T-helper 2 cell treated with Interferon-gamma antibody and Interleukin-4, amounts not matched to agents 5 μg/mL and 100 μg/mL, for 36 hours (primary cell): ENCODE data around the gene RAN.
"Not testable (repeated sequence)": the region's sequence is repeated elsewhere in the genome, so short reads cannot be mapped to it uniquely, and the experiment has no call there.

ENCODE experiments used
- DNase-seq: peaks from one replicate; pipeline ENCODE4 v3.0.0; 2021; ENCODE audit warnings: low spot score
- H3K27ac Mint-ChIP-seq: one replicate; pipeline ENCODE4 v1.8.0; 2021; ENCODE audit warnings: mild to moderate bottlenecking, mixed read lengths
- H3K27me3 Mint-ChIP-seq: one replicate; pipeline ENCODE4 v1.8.0; 2021; ENCODE audit warnings: low read depth, mixed read lengths
- H3K36me3 Mint-ChIP-seq: one replicate; pipeline ENCODE4 v1.8.0; 2021; ENCODE audit warnings: low read depth, mixed read lengths
- H3K4me1 Mint-ChIP-seq: one replicate; pipeline ENCODE4 v1.8.0; 2021; ENCODE audit warnings: low read depth, mixed read lengths
- H3K4me3 Mint-ChIP-seq: one replicate; pipeline ENCODE4 v1.8.0; 2022; ENCODE audit warnings: mild to moderate bottlenecking, moderate library complexity, mixed read lengths
- H3K9me3 Mint-ChIP-seq: one replicate; pipeline ENCODE4 v1.8.0; 2021; ENCODE audit warnings: mixed read lengths

Gene RAN

DNA sequence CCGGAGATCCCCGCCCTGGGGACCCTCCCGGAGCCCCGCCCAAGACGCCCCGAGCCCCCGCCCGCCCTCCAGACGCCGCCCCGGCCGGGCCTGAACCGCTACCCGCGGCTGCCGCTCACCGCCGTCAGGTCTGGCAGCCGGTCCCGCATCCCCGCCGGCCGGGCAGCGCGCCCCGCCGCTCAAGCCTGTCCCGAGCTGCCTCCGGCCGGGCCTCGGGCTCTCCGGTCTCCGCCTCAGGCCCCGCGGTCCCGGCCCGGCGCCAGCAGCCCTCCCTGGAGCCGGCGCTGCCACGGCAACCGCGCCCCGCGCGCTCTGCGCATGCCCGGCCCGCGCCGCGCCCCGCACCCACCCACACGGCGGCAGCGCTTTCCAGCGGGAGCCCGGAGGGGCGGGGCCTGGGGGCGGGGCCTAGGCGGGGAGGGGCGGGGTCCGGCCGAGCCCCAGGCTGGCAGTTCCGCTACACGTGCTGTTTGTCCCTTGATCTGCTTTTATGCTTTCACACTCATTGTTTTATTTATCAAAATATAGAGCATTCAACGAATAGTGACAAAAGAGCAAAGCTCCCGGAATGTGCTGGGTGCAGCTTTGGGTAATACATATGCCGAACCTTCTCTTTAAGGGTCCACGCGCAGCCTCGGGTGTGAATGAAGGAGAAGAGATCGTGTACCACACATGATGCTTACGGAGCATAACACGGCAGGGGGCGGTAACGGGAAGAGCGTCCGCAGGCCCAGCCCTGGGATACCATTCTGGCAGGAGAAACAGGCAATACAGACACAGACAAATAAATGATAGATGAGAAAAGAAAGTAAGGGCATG, 32.7 kb upstream of the RAN start, which contains the start of gene STX2:
Gene STX2 (minus strand): TSS at position 300 of the 819 bp plus-strand sequence. CDS start 151 bp downstream, at position 149.
- peaks cover 22% of the 10 kb centered on the region for H3K4me1 Mint-ChIP-seq
- peak within 1 kb of the TSS; percentile 90 for H3K4me3 Mint-ChIP-seq
- H3K27me3 Mint-ChIP-seq = no peaks in the 10 kb centered on the region
- H3K27ac Mint-ChIP-seq = peak within 1 kb of the TSS; percentile 79
- no peaks in the 10 kb centered on the region for H3K36me3 Mint-ChIP-seq
- DNase-seq = peak; percentile 88
- H3K9me3 Mint-ChIP-seq = no peaks in the 10 kb centered on the region

DNA sequence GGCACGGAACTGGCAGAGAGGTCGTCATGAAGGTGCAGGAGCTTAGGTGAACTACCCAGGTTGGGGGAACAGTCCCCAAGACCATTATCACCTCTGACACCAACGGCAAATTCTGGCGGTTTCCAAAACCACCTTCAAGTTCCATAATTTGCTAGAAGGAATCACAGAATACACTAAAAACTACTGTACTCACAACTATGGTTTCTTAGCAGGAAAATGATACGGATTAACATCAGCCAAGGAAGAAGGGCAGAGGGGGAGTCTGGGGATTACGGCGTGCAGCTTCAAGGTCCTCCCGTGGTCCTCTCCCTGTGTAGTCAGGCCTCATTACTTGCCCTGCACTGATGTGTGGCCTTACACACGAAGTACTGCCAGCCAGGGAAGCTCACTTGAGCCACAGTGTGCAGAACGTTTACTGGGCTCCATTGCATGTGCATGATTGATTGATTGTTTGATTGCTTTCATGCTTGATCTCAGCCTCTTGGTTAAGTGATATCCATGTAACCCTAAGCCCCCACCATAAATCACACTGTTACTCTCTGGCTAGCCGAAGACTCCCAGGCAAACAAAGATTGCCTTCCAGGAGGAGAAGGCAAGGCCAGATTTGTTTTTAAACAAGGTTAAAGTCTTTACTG, 32.0 kb upstream of the RAN start:
- Mint-ChIP-seq H3K9me3 (no peaks in the 10 kb centered on the region), H3K4me3 (peak overlapping the region; percentile 76), H3K4me1 (peaks cover 22% of the 10 kb centered on the region), H3K27ac (peak overlapping the region; percentile 79), H3K27me3 (no peaks in the 10 kb centered on the region), H3K36me3 (no peaks in the 10 kb centered on the region)
- DNase-seq = no peak

DNA sequence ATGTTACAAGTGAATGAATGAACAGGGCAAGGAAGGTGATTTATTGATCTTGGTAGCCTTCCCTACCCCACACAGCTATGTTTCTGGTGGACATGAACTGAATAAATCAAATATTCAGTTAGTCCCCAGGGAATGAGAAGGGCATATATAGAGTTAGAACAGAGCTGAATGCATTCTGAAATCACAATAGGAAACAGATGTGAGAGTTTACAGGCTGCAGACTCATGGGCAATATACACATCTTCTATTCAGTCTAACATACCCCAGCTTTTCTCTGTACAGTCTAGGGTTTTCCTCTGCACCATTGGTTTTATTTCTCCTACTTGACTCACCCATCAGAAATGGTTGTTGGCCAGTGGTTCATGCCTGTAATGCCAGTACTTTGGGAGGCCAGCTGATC, 25.5 kb upstream of the RAN start:
- Mint-ChIP-seq H3K4me1 (no peaks in the 10 kb centered on the region), H3K9me3 (no peaks in the 10 kb centered on the region), H3K27me3 (peaks cover 3% of the 10 kb centered on the region), H3K36me3 (no peaks in the 10 kb centered on the region), H3K27ac (no peak overlapping the region), H3K4me3 (no peak overlapping the region)
- no peak for DNase-seq

DNA sequence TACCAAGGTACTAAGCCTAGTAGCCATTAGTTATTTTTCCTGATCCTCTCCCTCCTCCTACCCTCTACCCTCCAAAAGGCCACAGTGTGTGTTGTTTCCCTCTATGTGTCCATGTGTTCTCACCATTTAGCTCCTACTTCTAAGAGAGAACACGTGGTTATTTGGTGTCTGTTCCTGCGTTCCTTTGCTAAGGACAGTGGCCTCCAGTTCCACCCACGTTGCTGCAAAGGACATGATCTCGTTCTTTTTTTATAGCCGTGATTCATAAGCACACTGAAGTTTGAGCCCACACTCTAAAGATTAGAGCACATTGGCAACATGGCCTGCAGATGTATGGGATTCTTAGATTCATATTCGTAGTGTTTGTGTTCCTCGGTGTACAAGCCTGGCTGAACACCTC, 24.8 kb upstream of the RAN start:
- Mint-ChIP-seq H3K9me3 (no peaks in the 10 kb centered on the region), H3K27me3 (peaks cover 3% of the 10 kb centered on the region), H3K4me3 (no peak overlapping the region), H3K4me1 (no peaks in the 10 kb centered on the region), H3K27ac (no peak overlapping the region), H3K36me3 (no peaks in the 10 kb centered on the region)
- DNase-seq = no peak

DNA sequence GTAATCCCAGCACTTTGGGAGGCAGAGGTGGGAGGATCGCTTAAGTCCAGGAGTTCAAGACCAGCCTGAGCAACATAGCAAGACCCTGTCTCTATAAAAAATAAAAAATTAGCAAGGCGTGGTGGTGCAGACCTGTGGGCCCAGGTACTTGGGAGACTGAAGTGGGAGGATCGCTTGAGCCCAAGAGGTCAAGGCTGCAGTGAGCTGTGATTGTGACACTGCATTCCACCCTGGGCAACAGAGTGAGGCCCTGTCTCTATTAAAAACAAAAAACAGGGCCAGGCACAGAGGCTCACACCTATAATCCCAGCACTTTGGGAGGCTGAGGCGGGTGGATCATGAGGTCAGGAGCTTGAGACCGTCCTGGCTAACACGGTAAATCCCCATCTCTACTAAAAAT, 23.8 kb upstream of the RAN start:
- not testable (repeated sequence) for H3K27ac Mint-ChIP-seq, H3K4me3 Mint-ChIP-seq, H3K9me3 Mint-ChIP-seq, DNase-seq, H3K4me1 Mint-ChIP-seq, H3K36me3 Mint-ChIP-seq, H3K27me3 Mint-ChIP-seq

DNA sequence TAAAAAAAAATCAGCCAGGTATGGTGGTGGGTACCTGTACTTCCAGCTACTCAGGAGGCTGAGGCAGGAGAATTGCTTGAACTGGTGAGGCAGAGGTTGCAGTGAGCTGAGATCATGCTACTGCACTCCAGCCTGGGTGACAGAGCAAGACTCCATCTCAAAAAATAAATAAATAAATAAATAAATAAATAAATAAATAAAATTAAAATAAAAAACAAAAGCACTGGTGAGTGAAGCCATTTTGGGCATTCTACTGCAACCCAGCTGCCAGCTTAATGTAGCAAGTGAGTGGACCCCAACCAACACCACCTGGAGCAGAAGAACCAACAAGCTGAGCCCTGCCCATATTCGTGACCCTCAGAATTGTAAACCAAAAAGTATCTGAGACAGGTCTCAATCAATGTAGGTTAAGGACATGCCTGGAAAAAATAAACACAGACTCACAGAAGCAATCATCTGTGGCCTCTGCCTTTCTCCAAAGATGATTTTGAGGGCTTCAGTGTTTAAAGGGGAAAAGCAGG, 23.0 kb upstream of the RAN start:
- H3K27ac Mint-ChIP-seq, H3K36me3 Mint-ChIP-seq: not testable (repeated sequence)

DNA sequence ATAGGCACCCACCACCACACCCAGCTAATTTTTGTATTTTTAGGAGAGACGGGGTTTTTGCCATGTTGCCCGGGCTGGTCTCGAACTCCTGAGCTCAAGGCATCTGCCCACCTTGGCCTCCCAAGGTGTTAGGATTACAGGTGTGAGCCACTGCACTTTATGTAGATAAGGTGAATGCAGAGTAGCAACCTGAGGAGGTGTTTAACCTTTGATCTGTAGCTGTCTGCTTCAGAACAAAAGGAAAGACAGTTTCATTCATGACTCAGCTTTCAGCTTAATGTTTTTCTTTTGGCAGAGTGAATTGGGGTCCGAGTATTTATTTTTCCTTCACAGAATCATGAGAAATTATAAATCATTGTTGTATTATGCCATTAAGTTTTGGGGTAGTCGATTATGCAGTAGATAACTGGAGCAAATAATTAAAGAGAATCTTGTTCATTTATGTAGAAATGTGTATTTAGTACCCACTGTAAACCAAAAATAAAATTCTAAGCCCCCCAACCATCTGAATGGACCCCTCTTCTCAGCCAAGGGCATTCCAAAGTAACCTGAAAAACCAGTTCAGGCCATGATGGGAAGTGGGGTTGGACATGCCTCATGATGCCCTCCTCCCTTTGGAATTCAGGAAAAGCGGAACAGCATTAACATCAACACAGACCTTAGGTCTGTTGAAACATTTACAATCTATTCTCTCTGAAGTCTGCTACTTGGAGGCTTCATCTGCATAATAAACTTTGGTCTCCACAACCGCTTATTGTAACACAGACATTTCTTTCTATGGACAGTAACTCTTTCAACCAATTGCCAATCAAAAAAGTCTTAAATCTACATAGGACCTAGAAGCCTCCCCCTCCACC, 22.1 kb upstream of the RAN start:
- Mint-ChIP-seq H3K4me3 (no peak overlapping the region), H3K4me1 (no peaks in the 10 kb centered on the region), H3K9me3 (no peaks in the 10 kb centered on the region), H3K36me3 (no peaks in the 10 kb centered on the region), H3K27me3 (peaks cover 3% of the 10 kb centered on the region), H3K27ac (no peak overlapping the region)
- DNase-seq = no peak

More for the DNA sequence above, 23.0 kb upstream of the RAN start:
- H3K9me3 Mint-ChIP-seq, H3K27me3 Mint-ChIP-seq, H3K4me3 Mint-ChIP-seq, DNase-seq, H3K4me1 Mint-ChIP-seq: not testable (repeated sequence)

DNA sequence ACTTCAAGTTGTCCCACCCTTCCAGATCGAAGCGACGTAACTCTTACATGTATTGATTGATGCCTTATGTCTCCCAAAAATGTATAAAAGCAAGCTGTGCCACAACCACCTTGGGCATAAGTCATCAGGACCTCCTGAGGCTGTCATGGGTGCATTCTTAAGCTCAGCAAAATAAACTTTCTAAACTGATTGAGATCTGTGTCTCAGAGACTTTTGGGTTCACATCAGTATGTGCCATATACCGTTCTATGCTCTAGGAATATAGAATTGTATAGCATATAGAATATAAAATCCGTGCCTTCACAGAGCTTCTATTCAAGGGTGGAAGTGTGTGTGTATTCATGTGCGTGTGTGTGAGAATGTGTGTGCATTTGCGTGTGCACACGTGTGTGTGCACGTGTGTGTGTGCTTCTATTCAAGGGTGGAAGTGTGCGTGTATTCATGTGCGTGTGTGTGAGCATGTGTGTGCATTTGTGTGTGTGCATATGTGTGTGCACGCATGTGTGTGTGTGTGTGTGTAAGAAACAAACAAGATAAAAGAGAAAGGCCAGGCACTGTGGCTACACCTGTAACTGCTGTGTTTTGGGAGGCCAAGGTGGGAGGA, 21.3 kb upstream of the RAN start:
- Mint-ChIP-seq H3K27me3 (peaks cover 3% of the 10 kb centered on the region), H3K27ac (no peak overlapping the region), H3K9me3 (no peaks in the 10 kb centered on the region), H3K36me3 (no peaks in the 10 kb centered on the region), H3K4me1 (no peaks in the 10 kb centered on the region), H3K4me3 (no peak overlapping the region)
- no peak for DNase-seq

DNA sequence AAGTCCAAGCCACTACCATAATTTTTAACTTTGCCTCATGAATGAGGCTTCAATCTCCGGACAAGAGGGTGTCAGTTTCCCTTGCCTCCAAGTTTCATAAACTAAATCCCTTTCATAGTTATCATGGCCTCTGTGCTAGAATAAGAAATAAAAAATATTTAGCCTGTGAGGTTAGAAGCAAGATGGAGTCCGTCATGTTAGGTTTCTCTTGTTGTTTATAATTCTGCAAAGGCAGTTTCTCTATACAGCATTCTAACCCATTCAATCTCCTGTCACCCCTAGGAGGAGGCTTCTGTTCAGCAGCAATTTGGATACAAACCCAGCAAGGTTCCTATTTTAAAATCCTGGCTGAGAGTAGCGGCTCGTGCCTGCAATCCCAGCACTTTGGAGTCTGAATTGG, 15.8 kb upstream of the RAN start:
- Mint-ChIP-seq H3K4me3 (no peak overlapping the region), H3K36me3 (peaks cover 4% of the 10 kb centered on the region), H3K9me3 (peaks cover 10% of the 10 kb centered on the region), H3K27me3 (peaks cover 5% of the 10 kb centered on the region), H3K27ac (no peak overlapping the region), H3K4me1 (no peaks in the 10 kb centered on the region)
- DNase-seq = no peak

DNA sequence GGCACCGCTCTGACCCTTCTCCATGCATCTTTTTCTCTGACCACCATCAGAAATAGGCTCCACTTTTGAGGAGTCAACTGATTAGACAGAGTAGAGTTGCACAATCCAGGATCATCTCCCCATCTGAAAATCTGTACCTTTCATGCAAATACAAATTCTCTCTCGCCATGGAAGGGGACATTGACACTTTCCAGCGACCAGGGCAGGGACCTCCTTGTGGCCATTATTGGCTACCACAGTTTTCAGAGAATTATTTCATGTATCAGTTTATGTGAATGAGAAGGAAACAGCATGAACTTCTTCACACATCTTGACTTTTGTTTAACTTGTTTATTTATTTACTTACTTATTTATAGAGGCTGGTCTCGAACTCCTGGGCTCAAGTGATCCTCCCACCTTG, 13.8 kb upstream of the RAN start:
- Mint-ChIP-seq H3K4me1 (no peaks in the 10 kb centered on the region), H3K27ac (no peak overlapping the region), H3K36me3 (peaks cover 4% of the 10 kb centered on the region), H3K9me3 (peaks cover 10% of the 10 kb centered on the region), H3K27me3 (peaks cover 5% of the 10 kb centered on the region), H3K4me3 (no peak overlapping the region)
- no peak for DNase-seq

DNA sequence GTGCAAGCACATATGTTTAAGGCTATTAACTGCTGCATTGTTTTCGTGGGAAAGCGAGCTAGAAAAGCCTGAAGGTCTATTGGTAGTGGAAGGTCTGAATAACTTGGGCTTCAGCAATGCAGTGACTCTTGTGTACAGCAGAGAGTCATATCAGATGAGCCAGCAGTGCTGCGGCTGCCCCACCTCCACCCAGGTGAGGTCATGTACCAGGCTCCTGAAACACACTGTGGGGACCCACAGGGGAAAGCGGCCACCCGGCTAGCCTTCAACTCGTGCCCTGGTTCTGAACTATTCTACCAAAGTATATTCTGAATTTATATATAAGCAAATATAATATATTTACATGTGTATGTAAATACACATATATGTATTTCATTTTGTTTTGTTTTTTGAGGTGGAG, 12.7 kb upstream of the RAN start:
- no peak for DNase-seq

DNA sequence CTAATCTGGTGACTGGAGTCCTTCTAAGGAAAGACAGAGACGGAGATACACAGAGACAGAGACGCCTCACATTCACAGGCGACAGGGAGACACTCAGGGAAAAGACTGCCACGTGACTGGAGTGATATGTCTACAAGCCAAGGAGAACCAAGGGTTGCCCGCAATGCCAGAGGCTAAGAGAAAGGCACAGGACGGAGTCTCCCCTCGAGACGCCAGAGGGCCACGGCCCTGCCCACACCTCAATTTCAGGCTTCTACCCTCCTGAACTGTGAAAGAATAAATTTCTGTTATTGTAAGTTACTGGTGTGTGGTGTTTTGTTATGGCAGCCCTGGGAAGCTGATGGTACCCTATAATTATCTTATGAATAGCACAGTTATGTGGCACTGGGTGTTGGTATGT, 11.6 kb upstream of the RAN start:
- Mint-ChIP-seq H3K27me3 (peaks cover 5% of the 10 kb centered on the region), H3K4me1 (no peaks in the 10 kb centered on the region), H3K4me3 (no peak overlapping the region), H3K27ac (no peak overlapping the region), H3K9me3 (peaks cover 10% of the 10 kb centered on the region), H3K36me3 (peaks cover 4% of the 10 kb centered on the region)
- DNase-seq = no peak

More for the DNA sequence above, 12.7 kb upstream of the RAN start:
- no peak overlapping the region for H3K27ac Mint-ChIP-seq
- no peaks in the 10 kb centered on the region for H3K4me1 Mint-ChIP-seq
- H3K36me3 Mint-ChIP-seq = peaks cover 4% of the 10 kb centered on the region
- H3K27me3 Mint-ChIP-seq = peaks cover 5% of the 10 kb centered on the region
- H3K4me3 Mint-ChIP-seq = no peak overlapping the region
- H3K9me3 Mint-ChIP-seq = peaks cover 10% of the 10 kb centered on the region

DNA sequence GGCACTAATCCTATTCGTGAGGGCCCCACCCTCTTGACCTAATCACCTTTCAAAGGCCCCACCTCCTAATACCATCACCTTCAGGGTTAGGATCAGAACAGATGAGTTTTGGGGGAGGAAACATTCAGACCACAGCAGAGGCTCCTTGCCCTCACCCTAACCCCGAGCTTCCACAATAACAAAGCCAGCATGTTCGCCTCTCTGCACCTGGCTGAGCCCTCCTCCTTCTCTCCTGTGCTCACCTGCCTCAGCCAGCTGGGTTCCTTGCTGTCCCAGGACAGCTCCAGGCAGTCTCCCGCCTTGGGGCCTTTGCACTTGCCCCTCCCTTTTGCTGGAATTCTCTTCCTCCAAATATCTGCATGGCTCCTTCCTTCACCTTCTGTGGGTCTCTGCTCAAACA, 9.7 kb upstream of the RAN start:
- peaks cover under 1% of the 10 kb centered on the region for H3K27me3 Mint-ChIP-seq
- DNase-seq = no peak
- H3K4me1 Mint-ChIP-seq = no peaks in the 10 kb centered on the region
- H3K9me3 Mint-ChIP-seq = peaks cover 5% of the 10 kb centered on the region
- no peak overlapping the region for H3K4me3 Mint-ChIP-seq
- no peaks in the 10 kb centered on the region for H3K36me3 Mint-ChIP-seq
- no peak overlapping the region for H3K27ac Mint-ChIP-seq
